ENCODE measurements around the gene LAMB3. TPM values are rescaled to one million over a fixed set of nuclear protein-coding genes. Genes with fewer than 3 reads are reported as not detected.

LAMB3 gene
- total RNA-seq, 1 donor from 2014 or later, result not detected

DNA sequence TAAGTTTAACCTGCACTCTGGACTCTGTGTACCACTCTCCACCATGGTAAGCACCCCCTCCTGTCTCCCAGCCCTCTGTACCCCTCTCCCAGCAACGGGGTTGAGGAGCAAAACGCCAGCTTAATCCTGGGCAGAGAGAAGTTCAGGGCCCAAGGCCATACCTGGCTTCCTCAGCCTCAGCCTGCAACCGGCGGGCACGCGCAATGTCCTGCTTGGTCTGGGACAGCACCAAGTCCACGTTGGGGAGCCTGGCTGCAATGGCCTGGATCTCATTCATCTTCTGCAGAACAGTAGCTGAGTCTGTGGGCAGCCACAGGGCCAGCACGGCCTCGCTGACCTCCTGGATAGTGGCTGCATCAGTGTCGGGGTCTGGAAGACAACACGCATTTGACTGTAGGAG lies 33.9 kb downstream of the LAMB3 start:
- Histone ChIP-seq H3K4me2 (no peak overlapping the region), H2AFZ (replicated peaks) (no peak overlapping the region), H3F3A (ENCODE audit: low read depth) (no peaks in the 10 kb centered on the region), H3K36me3 (no peaks in the 10 kb centered on the region), H3K4me1 (no peaks in the 10 kb centered on the region), H3K9me3 (ENCODE audit: low read depth) (no peaks in the 10 kb centered on the region), H4K20me1 (ENCODE audit: low read depth) (no peaks in the 10 kb centered on the region), H3K4me3 (no peak overlapping the region), H3K9ac (no peak overlapping the region), H3K79me2 (ENCODE audit: low read depth) (no peaks in the 10 kb centered on the region), H3K27me3 (no peaks in the 10 kb centered on the region), H3K27ac (no peak overlapping the region)
- H3K4me3 Mint-ChIP-seq, result no peak overlapping the region
- no peak for DNase-seq (ENCODE audit: low spot score)
- H3K27me3 Mint-ChIP-seq (ENCODE audit: insufficient read depth, low read depth), result peaks cover 19% of the 10 kb centered on the region
- no peaks in the 10 kb centered on the region for H3K9me3 Mint-ChIP-seq
- peaks cover 22% of the 10 kb centered on the region for H3K4me1 Mint-ChIP-seq
- no peak overlapping the region for H3K27ac Mint-ChIP-seq
- TF ChIP-seq EZH2 (IDR thresholded peaks at IDR 0.05), result no peak
- TF ChIP-seq EZH2phosphoT487 (IDR thresholded peaks at IDR 0.05), result no peak
- TF ChIP-seq, protein P1, sequence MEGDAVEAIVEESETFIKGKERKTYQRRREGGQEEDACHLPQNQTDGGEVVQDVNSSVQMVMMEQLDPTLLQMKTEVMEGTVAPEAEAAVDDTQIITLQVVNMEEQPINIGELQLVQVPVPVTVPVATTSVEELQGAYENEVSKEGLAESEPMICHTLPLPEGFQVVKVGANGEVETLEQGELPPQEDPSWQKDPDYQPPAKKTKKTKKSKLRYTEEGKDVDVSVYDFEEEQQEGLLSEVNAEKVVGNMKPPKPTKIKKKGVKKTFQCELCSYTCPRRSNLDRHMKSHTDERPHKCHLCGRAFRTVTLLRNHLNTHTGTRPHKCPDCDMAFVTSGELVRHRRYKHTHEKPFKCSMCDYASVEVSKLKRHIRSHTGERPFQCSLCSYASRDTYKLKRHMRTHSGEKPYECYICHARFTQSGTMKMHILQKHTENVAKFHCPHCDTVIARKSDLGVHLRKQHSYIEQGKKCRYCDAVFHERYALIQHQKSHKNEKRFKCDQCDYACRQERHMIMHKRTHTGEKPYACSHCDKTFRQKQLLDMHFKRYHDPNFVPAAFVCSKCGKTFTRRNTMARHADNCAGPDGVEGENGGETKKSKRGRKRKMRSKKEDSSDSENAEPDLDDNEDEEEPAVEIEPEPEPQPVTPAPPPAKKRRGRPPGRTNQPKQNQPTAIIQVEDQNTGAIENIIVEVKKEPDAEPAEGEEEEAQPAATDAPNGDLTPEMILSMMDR (IDR thresholded peaks at IDR 0.05), result no peak
- H3K36me3 Mint-ChIP-seq, result no peaks in the 10 kb centered on the region

DNA sequence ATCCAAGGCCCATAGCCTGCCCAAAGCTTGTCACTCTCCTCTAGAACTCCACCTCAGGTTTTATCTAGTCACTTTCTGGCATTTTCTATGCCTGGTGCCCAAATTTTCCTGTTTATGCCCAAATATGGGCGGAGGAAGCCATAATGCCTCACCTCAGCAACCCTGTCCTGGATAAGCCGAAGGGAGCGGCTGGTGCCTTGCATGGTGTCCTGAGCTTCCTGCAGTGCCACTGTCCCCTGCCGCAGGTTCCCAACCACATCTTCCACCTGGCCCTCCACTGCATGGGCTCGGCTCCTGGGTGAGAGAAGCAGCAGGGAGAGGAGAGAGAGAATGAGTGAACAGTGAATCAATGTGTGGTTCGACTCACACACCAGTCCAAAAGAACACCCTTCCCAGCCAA lies 34.5 kb downstream of the LAMB3 start:
- Mint-ChIP-seq H3K27me3 (ENCODE audit: insufficient read depth, low read depth) (peaks cover 20% of the 10 kb centered on the region), H3K4me3 (no peak overlapping the region), H3K27ac (peak overlapping the region; percentile 76), H3K4me1 (peaks cover 16% of the 10 kb centered on the region), H3K36me3 (no peaks in the 10 kb centered on the region), H3K9me3 (no peaks in the 10 kb centered on the region)
- no peaks in the 10 kb centered on the region for H3K27me3 ChIP-seq
- no peak for DNase-seq (ENCODE audit: low spot score)
- H2AFZ ChIP-seq (replicated peaks), result no peak overlapping the region
- no peak overlapping the region for H3K4me2 ChIP-seq
- H3K36me3 ChIP-seq, result no peaks in the 10 kb centered on the region
- no peaks in the 10 kb centered on the region for H4K20me1 ChIP-seq (ENCODE audit: low read depth)
- H3K27ac ChIP-seq, result no peak overlapping the region
- TF ChIP-seq, protein P1 (IDR thresholded peaks at IDR 0.05), result no peak
- TF ChIP-seq EZH2phosphoT487 (IDR thresholded peaks at IDR 0.05) (no peak), EZH2 (IDR thresholded peaks at IDR 0.05) (no peak)
- H3K9me3 ChIP-seq (ENCODE audit: low read depth), result no peaks in the 10 kb centered on the region
- no peak overlapping the region for H3K4me3 ChIP-seq
- H3K4me1 ChIP-seq, result no peaks in the 10 kb centered on the region
- H3K9ac ChIP-seq, result no peak overlapping the region
- H3K79me2 ChIP-seq (ENCODE audit: low read depth), result no peaks in the 10 kb centered on the region
- no peaks in the 10 kb centered on the region for H3F3A ChIP-seq (ENCODE audit: low read depth)

DNA sequence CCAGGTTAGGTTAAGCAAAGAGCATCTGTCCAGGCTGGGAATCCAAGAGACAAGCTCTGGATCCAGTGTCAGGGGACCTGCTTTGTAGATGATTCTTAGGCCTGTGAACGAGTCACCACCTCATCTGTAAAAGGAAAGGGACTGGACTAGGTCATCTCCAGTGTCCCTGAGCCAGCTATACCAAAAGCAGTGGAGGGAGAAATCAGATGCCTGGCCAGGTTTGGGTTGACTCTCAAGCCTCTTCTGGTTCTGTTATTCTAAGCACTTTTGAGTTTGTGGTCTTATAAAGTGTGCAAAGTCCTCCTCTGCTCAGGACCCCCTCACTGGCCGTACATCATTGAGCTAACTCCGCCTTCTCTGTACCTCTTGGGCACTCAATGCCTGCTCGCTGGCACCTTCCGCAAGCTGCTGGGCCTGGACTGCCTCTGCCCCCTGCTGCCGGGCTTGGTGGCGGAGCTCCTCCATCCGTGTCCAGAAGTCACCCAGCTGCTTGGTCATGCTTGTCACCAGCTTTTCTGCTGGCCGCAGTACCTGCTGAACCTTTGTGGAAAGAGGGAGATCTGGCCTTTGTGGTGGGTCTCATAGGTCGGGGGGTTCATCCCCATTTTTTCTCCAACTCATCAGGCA lies 35.1 kb downstream of the LAMB3 start:
- no peak for DNase-seq (ENCODE audit: low spot score)
- Mint-ChIP-seq H3K4me1 (peaks cover 15% of the 10 kb centered on the region), H3K27me3 (ENCODE audit: insufficient read depth, low read depth) (peaks cover 20% of the 10 kb centered on the region), H3K27ac (peak overlapping the region; percentile 76), H3K9me3 (no peaks in the 10 kb centered on the region), H3K4me3 (no peak overlapping the region), H3K36me3 (no peaks in the 10 kb centered on the region)
- Histone ChIP-seq H3K9ac (no peak overlapping the region), H3F3A (ENCODE audit: low read depth) (no peaks in the 10 kb centered on the region), H2AFZ (replicated peaks) (no peak overlapping the region), H3K4me3 (no peak overlapping the region), H3K27me3 (no peaks in the 10 kb centered on the region), H3K4me1 (no peaks in the 10 kb centered on the region), H3K27ac (no peak overlapping the region), H3K4me2 (no peak overlapping the region), H3K9me3 (ENCODE audit: low read depth) (no peaks in the 10 kb centered on the region), H3K79me2 (ENCODE audit: low read depth) (no peaks in the 10 kb centered on the region), H4K20me1 (ENCODE audit: low read depth) (no peaks in the 10 kb centered on the region), H3K36me3 (no peaks in the 10 kb centered on the region)
- no peak for TF ChIP-seq EZH2phosphoT487 (IDR thresholded peaks at IDR 0.05)
- no peak for TF ChIP-seq EZH2 (IDR thresholded peaks at IDR 0.05)
- TF ChIP-seq, protein P1 (IDR thresholded peaks at IDR 0.05), result no peak
